COLO829 (cell line): Measurements from ENCODE around the gene GLG1.

Source experiments
- DNase-seq: peaks from one replicate; pipeline ENCODE4 v3.0.0; 2012; ENCODE audit warnings: low spot score

The GLG1 gene

DNA sequence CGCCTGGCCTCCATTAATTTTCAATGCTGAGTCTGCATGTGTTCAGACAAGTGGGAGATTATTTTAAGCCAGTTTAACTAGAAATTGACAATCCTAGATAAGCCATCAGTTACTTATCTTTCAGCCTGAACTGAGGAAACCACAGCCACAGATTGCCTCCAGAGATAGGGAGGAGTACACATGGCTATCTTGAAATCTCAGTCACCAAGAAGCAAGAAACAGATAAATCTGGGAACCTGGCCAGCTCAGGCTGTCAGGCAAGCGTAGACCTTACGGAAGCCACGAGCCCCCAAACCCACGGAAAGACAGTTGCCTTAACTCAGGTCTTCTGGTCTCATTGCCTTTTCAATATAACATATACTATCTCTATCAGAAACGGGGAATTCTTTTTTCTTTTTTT is 2.0 kb upstream of the GLG1 start:
- no peak for DNase-seq

DNA sequence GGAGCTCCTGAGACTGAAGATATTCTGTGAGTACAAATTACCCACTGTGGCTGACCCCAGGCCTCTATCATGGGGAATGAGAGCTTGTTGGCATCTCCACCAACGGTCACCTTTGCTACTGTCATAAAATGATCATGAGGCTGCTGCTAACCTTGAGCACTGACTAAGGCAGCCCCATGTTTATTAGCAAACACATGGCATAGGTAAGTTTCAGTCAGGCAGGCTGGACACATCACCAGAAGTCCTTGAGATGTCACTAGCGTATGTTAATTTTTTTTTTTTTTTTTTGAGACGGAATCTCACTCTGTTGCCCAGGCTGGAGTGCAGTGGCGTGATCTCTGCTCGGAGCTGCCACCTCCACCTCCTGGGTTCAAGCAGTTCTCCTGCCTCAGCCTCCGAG is 1.5 kb upstream of the GLG1 start:
- no peak for DNase-seq

DNA sequence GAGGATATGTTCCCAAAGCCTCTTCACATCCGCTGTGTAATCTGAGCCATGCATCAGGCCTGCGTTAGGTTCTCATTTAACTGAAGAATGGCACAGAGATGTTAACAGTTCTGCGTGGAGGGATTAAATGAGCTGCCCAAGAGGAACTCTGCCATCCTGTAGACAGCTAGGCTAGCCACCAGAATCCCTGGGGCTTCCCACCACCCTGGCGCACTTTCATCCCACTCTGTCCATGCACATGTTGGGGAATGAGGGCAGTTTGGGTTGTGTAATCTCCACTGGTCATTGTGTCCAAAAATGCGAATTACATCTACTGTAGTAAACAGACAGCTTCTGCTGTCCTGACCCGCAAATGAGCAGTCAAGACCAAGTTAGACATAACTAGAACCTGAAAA is 1.0 kb upstream of the GLG1 start:
- DNase-seq = no peak

DNA sequence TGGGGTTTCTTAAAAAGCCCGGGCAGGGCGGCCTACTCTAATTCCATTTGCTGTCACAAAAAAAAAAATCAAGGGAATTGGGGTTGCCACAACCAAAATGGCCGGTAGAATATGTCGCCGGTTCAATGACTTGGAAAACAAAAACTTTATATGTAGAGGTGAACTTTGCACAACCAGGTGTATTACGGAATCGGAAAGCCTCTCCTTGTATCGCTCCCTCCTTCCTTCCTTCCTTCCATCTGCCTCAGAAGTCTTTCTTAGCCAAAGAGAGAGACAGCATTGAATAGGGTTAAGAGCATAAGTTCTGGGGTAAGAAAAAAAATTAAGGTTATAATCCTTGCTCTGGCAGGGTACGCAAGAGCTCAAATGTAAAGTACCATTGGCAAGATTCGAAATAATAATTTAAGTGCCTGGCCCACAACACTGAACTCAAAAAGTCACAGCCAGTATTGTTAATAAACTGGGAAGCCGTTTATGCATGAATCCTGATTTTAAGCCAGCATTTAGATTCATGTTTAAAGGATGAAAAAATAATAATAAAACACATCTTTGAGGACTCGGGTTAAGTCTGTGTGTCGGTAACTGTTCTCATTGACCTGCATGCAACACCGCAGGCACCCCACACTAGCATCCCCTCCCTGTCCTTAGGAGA is 522 bp upstream of the GLG1 start:
- DNase-seq = no peak

DNA sequence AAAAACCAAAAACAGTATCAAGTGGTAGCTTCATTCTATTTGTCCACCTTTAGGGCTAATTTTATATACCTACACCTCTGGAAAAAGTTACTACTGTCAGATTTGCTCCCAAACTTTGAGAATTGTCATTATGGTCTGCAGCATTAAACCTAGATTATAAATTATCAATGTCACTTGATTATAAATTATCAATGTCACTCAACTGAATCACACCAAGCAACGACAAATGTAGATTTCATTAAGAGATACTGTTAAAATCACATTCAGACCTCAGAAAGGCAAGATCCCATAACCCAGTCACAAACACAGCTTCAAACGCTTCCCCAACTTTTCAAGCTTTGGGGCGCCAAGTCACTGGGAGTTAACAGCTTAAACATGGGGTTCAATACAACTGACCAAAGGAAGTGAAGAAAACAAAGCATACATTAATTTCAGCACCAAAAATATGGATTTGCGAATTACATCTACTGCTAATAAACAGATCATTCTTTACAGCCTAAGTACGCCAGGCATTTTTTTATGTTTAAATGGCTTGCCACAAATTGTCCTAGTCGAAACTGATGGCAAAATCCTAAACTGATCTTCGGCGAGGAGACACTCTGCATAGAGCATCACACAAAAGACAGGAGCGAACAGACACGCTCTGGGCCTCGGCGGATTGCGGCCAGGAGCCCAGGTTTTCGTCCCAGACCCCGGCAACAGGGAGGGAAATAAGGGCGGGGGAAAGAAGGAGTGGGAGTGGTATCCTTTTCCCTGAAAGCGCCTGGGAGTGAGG is 981 bp downstream of the GLG1 start:
- peak; percentile 7 for DNase-seq

DNA sequence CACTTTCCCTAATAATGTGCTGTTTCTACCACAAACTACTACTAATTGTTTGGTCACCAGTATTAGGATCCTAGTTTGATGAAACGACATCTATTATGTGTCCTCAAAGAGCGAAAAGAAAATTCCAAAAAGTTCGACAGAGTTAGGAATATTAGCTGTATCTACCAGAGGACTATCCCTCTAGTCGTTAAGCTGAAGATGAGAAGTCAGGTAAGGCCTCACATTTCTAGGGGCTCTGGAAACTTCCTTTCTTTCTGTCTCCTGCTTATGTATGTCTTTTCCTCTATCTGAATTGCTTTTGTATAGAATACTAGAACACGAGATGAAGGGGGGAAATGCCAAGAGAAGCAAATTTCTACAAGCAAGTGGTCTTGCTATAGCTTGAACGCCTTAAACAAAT is 1.6 kb downstream of the GLG1 start:
- DNase-seq = no peak

DNA sequence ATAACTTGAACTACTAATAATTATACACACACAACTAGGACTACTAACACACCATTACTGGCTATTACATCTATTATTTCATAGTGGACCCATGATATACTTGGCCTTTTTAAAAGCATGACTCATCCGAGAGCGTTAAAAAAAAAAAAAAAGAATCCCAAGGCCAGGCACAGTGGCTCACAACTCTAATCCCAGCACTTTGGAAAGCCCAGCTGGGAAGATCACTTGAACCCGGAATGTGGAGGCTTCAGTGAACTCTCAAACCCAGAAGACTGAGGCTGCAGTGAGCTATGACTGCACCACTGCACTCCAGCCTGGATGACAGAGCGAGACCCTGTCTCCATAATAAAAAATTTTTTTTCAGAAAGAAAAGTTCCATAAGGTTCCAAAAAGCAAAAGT is 3.1 kb downstream of the GLG1 start:
- DNase-seq = no peak

DNA sequence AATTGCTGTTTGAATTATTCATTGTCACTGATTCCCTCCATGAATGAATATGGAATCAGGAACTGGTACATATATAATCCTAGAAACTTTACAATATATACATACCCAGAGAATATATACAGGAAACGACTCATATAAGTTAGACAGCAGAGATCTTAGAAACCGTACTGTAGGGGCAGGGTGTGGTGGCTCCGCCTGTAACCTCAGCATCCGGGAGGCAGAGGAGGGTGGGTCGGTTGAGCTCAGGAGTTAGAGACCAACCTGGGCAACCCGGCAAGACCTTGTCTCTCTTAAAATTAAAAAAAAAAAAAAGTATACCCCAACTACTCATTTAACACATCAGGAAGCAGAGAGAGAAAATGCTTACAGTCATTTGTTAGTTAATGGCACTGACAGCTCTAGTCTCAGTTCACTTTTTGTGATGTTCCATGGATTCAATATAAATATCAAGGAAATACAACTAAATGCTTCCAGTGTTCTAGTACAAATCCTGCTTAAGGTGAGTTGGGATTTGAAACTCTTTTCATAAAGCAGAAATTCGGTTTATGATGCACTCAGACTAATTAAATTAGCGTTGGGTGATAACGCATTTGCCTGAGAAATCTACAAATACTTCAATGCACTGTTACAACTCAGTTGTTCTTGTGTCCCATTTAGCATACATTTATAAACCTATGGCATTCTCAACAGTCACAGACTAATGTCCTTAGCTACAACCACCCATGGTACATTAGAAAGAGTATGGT is 5.6 kb downstream of the GLG1 start:
- DNase-seq = no peak

DNA sequence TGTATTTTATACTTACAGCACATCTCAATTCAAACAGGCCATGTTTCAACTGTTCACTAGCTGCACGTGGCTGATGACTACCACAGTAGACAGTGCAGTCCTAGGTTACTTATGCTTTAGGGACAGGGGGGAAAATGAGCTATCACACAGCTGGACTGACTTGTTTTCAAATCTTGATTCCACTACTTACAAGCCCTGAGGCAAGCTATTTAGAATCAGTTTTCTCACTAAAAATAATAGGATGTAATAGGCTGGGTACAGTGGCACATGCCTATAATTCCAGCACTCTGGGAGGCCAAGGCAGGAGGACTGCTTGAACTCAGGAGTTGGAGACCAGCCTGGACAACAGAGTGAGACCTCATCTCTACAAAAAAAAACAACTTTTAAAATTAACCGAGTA is 10.3 kb downstream of the GLG1 start:
- no peak for DNase-seq

DNA sequence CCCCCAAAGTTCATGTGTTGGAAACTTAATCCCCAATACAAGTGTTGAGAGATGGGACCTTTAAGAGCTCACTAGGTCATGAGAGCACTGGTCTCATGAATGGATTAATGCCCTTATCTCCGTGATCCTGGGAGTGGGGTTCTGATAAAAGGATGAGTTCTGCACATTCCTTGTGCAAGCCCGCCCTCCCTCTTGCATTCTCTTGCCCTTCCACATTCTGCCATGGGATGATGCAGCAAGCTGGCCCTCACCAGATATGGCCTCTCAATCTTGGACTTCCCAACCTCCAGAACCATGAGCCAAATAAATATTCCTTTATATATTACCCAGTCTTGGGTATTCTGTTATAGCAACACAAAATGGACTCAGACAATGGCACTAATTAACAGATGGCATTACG is 14.1 kb downstream of the GLG1 start:
- DNase-seq = no peak

DNA sequence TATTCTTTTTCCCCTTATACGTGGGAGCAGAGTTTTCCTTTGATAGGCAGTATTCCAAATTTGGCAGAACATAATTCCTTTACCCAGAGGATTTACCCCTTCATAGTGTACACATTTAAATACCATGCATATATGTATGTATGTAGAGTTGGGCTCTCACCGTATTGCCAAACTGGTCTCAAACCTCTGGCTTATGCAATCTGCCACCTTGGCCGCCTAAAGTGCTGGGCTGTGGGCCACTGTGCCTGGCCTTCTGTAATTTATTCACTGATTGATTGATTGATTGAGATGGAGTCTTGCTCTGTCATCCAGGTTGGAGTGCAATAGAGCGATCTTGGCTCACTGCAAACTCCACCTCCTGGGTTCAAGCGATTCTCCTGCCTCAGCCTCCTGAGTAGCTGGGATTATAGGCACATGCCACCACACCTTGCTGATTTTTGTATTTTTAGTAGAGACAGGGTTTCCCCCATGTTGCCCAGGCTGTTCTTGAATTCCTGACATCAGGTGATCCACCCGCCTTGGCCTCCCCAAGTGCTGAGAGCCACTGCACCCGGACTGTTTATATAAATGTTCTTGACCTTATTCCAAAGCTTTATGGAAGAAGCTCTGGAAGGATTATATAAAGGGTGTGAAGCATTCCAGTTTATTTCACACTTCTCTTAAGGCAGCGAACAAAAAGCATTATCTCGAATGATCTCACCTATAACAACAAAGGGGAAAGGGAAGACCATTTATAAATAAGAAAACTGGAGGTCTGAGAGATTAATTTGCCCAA is 14.9 kb downstream of the GLG1 start:
- DNase-seq = no peak

DNA sequence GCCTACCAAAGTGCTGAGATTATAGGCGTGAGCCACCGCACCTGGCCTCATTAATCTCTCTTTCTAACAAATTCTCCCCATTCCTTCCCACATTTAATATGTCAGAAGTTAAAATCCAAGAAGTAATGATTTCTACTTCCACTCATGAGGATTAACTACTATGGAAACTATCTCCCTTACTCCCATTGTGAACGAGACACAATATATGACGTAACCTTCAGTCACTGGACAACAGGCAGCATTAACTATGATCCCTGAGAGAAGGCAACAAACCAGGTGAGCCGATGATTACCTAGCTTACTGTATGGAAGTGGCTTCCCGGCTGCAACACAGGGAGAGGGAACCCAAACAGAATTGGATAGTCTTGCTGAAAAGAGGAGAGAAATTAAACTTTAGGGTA is 20.0 kb downstream of the GLG1 start:
- no peak for DNase-seq

DNA sequence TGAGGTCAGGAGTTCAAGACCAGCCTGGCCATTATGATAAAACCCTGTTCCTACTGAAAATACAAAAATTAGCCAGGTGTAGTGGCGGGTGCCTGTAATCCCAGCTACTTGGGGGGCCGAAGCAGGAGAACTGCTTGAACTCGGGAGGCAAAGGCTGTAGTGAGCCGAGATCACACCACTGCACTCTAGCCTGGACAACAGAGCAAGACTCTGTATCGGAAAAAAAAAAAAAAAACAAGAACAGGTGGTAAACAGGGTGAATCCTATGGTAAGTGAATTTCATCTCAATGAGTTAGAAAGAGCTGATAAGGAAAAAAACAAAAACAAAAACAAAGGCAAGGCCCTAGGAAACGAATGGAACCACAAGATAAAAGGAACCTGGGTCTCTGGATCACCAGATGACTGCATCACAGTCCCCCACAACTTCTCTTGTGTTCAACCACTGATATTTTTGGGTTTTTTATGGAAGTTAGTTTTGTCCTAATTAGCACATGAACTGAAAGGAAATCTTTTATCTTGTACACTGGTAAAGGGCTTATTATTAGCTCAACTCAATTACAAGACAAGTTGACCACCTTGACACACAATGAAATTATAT is 21.0 kb downstream of the GLG1 start:
- DNase-seq = no peak

DNA sequence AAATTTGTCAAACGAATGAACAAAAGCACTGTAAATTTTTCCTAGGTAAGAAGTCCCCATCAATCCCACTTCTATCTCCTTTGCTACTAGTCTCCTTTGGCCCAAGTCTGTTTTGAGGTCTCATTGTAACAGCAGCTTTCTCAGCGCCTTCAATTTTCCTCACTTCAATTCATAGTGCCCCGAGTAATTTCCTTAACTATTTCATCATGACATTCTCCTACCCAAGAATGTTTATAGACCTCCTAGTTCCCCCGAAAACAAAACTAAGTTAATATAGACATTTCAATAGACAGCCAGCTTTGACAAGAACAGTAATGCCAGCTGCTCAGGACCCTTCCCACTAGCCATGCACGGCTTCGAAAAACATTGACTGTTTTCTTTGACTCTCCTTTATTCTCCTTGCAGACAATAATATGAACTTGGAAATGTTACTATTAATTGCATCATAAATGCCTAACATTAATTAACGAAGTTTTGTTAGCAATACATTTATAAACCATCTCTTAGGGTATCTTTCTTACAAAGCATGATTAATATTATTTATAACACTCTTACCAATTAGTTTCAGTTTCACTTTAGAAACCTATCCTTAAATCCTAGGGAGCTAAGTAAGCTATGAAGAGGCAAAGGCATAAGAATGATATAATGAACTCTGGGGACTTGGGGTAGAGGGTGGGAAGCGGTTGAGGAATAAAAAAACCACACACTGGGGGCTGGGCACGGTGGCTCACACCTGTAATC is 22.8 kb downstream of the GLG1 start:
- DNase-seq = no peak

DNA sequence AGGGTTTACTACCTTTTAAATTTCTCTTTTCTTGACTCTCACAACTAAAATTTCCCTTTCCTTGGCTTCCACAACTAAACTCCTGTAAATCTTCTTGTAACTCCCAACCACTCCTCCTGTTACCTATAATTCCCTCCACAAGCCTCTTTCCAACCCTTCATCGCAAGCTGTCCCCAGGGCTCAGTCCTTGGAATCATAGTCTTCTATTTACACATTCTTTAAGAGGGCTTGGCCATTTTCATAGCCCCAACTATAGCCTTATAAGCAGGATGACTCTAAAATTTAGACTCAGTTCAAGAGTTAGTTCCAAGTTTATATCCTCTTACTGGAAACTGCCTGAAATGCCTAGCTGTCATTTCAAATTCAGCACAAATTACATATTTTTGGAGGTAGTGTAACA is 23.9 kb downstream of the GLG1 start:
- no peak for DNase-seq

DNA sequence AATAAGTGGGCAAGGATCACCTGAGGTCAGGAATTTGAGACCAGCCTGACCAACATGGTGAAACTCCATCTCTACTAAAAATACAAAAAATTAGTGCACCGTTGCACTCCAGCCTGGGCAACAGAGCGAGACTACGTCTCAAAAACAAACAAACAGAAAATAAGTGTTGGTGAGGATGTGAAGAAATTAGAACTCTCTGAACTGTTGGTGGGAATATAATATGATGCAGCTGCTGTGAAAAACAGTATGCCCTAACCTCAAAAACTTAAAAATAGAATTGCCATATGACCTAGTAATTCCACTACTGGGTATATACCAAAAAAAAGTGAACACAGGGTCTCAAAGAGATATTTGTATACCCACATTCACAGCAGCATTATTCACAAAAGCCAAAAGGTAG is 26.1 kb downstream of the GLG1 start:
- no peak for DNase-seq

DNA sequence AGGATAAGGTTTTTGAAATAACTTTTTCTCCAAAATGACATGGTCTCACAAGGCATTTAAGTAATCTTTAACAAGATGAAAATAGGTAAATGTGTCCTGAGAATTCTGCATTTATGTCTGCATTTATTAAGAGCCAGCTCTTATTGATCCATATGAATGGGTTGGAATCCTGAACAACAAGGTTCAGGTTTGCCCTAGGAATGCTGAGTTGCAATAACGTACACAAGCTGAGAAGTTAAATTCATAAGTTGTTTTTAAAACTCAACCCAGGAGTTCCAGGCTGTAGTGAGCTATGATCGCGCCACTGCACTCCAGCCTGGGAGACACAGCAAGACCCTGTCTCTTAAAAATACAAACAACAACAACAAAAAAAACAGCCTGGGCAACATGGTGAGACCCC is 28.1 kb downstream of the GLG1 start:
- DNase-seq = no peak

DNA sequence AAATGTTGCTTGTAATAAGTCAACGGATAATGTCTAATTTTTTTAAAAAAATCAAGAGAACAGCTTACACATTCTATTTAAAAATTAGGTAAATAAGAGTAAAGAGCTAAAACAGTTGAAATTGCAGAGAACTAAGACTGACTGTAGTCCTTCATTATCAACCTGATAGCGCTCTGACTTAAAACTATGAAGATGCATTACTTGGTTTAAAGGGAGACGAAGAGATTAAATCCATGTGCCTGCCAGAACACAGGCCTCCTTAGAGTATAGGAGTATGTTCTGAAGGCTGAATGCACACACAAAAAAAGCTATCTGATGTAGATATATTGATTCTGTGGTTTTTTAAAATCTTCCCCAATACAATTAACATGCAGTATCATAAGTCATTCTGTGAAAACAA is 28.5 kb downstream of the GLG1 start:
- no peak for DNase-seq

DNA sequence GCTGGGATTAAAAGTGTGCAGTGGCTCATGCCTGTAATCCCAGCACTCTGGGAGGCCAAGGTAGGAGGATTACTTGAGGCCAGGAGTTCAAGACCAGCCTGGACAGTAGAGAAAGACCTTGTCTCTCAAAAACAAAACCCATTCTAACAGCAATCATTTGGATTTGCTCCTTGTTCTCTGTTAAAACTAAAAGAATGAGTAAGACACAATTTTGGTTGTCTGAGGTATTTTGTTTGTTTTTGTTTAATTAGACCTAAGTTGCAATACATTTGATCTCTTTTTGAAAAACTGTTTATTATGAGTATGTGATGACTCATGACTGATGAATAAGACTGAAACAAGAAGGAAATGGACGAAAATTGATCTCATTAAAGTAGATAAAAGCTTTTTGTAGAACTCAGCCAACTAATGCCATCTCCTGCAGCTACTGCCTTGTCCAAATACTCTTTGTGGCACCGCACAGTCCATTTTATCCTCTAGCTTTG is 29.0 kb downstream of the GLG1 start:
- DNase-seq = peak; percentile 70

DNA sequence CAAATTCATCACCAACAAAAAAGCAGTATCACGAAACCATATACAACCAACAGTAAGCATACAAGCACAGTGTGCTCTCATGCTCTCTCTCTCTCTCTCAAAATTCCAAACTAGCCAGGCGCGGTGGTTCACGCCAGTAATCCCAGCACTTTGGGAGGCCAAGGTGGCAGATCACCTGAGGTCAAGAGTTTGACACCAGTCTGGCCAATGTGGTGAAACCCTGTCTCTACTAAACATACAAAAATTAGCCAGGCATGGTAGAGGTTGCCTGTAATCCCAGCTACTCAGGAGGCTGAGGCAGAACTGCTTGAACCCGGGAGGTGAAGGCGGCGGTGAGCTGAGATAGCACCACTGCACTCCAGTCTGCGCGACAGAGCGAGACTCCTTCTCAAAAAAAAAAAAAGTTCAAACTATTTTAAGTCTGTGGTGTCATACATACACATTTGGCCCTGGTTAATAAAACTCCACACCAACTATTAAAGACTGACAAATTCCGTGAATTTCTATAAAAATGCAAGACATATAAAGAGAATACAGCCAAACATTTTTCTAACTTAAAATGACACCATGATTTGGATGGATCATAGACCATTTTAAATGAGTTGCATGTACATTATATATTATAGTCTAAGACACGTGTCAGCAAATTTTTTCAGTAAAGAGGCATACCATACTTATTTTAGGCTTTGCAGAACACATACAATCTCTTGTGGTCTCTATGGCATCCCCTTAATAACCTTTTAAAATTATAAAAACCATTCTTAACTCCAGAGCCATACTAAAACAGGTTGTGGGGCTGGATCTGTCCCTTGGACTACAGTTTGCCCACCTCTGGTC is 30.9 kb downstream of the GLG1 start:
- no peak for DNase-seq
